DOHH2 (cell line): ENCODE results near the gene CDK6.
A peak's percentile ranks its signal among the peaks of the same experiment; 100 is the strongest.

Experiments used
- H3F3A ChIP-seq: fragments of 200-600 bp; sonication (generic), shearing (Covaris generic); 2 replicates; pipeline ENCODE4 v1.6.0; 2016; ENCODE audit warnings: antibody characterized with exemption, mild to moderate bottlenecking; ENCODE audit not compliant: control insufficient read depth, insufficient read depth
- H3K27ac ChIP-seq: fragments of 200-600 bp; sonication (generic); 2 replicates; pipeline ENCODE4 v1.5.1; 2014; ENCODE audit warnings: low read depth, mild to moderate bottlenecking, low read length, moderate library complexity
- H3K27me3 ChIP-seq: fragments of 200-600 bp; sonication (generic); 2 replicates; pipeline ENCODE4 v1.6.1; 2014; ENCODE audit warnings: mild to moderate bottlenecking, low read length, mixed read lengths; ENCODE audit not compliant: control insufficient read depth
- H3K36me3 ChIP-seq: fragments of 200-600 bp; sonication (generic); 2 replicates; pipeline ENCODE4 v1.6.1; 2014; ENCODE audit warnings: mild to moderate bottlenecking, low read length, moderate library complexity, mixed read lengths; ENCODE audit not compliant: control insufficient read depth
- H3K4me1 ChIP-seq: fragments of 200-600 bp; sonication (generic); 2 replicates; pipeline ENCODE4 v1.6.1; 2014; ENCODE audit warnings: mild to moderate bottlenecking, low read length, mixed read lengths; ENCODE audit not compliant: control insufficient read depth
- H3K4me2 ChIP-seq: fragments of 200-600 bp; sonication (generic); 2 replicates; pipeline ENCODE4 v1.6.0; 2014; ENCODE audit warnings: mild to moderate bottlenecking, low read length, moderate library complexity
- H3K4me3 ChIP-seq: fragments of 200-600 bp; sonication (generic); 2 replicates; pipeline ENCODE4 v1.5.1; 2014; ENCODE audit warnings: mild to moderate bottlenecking, low read length, mixed read lengths
- H3K79me2 ChIP-seq: fragments of 200-600 bp; sonication (generic); 2 replicates; pipeline ENCODE4 v1.6.1; 2014; ENCODE audit warnings: mild to moderate bottlenecking, low read length, mixed read lengths; ENCODE audit not compliant: control insufficient read depth
- H3K9me2 ChIP-seq: fragments of 200-600 bp; sonication (generic); replicated peaks from 2 replicates; pipeline ENCODE4 v1.6.1; 2014; ENCODE audit warnings: mild to moderate bottlenecking, low read length, mixed read lengths; ENCODE audit not compliant: control insufficient read depth
- H3K9me3 ChIP-seq: fragments of 200-600 bp; sonication (generic); 2 replicates; pipeline ENCODE4 v1.6.1; 2014; ENCODE audit warnings: antibody characterized with exemption, low read length, mixed read lengths; ENCODE audit not compliant: control insufficient read depth, insufficient read depth
- H4K20me1 ChIP-seq: fragments of 200-600 bp; sonication (generic); 2 replicates; pipeline ENCODE4 v1.6.0; 2014; ENCODE audit warnings: low read depth, mild to moderate bottlenecking, antibody characterized with exemption, low read length, moderate library complexity; ENCODE audit not compliant: control insufficient read depth, insufficient read depth
- CTCF ChIP-seq: fragments of 200-600 bp; sonication (generic); IDR thresholded peaks from one replicate; pipeline ENCODE4 v1.5.1; 2014; ENCODE audit warnings: antibody characterized with exemption, mild to moderate bottlenecking, low read depth, low read length; ENCODE audit not compliant: poor library complexity, severe bottlenecking
- EZH2phosphoT487 ChIP-seq: fragments of 200-600 bp; sonication (generic); IDR thresholded peaks from 2 replicates; pipeline ENCODE4 v1.6.1; 2017; ENCODE audit warnings: borderline replicate concordance, mild to moderate bottlenecking, antibody characterized with exemption, low read length, moderate library complexity, mixed read lengths

Gene CDK6

GRCh38 chr7:92881091-92881485, 44.7 kb upstream of the CDK6 start:
- TF ChIP-seq CTCF, result no peak
- TF ChIP-seq EZH2phosphoT487, result no peak
- Histone ChIP-seq H3F3A (no peaks in the 10 kb centered on the region), H3K4me1 (no peaks in the 10 kb centered on the region)

GRCh38 chr7:92880212-92881090, 44.1 kb upstream of the CDK6 start:
- Histone ChIP-seq H3K27ac (no peak overlapping the region), H3K4me2 (no peak overlapping the region), H3K79me2 (no peaks in the 10 kb centered on the region), H3K4me1 (no peaks in the 10 kb centered on the region), H3K9me3 (no peaks in the 10 kb centered on the region), H4K20me1 (no peaks in the 10 kb centered on the region), H3K36me3 (no peaks in the 10 kb centered on the region), H3K4me3 (no peak overlapping the region), H3F3A (no peaks in the 10 kb centered on the region), H3K9me2 (no peaks in the 10 kb centered on the region), H3K27me3 (no peaks in the 10 kb centered on the region; the same call in 1 of the 2 replicates)
- peak; percentile 41 for TF ChIP-seq CTCF
- no peak for TF ChIP-seq EZH2phosphoT487

More at GRCh38 chr7:92881091-92881485, 44.7 kb upstream of the CDK6 start:
- Histone ChIP-seq H3K9me2 (no peaks in the 10 kb centered on the region), H3K4me2 (no peak overlapping the region), H3K4me3 (no peak overlapping the region), H3K27ac (no peak overlapping the region), H3K36me3 (no peaks in the 10 kb centered on the region), H3K9me3 (no peaks in the 10 kb centered on the region), H3K79me2 (no peaks in the 10 kb centered on the region), H3K27me3 (no peaks in the 10 kb centered on the region; the same call in 1 of the 2 replicates), H4K20me1 (no peaks in the 10 kb centered on the region)

DNA sequence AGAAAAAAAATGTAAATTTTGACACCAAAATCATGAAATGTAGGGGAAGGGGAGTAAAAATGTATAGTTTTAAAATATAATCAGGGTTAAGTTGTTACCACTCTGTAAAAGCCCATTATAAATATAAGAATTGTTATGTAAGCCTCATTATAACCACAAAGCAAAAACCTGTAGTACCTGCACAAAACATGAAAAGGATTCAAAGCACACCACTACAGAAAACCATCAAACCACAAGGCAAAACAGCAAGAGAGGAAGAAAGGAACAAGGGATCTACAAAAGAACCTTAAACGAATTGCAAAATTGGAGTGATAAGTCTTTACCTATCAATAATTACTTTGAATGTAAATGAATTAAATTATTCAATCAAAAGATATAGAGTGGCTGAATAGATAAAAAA, 41.0 kb upstream of the CDK6 start:
- Histone ChIP-seq H3K27me3 (no peaks in the 10 kb centered on the region; the same call in 1 of the 2 replicates), H3F3A (no peaks in the 10 kb centered on the region), H3K4me3 (no peak overlapping the region), H3K79me2 (no peaks in the 10 kb centered on the region), H4K20me1 (no peaks in the 10 kb centered on the region), H3K36me3 (no peaks in the 10 kb centered on the region), H3K27ac (no peak overlapping the region), H3K4me2 (no peak overlapping the region), H3K9me2 (no peaks in the 10 kb centered on the region), H3K9me3 (no peaks in the 10 kb centered on the region), H3K4me1 (no peaks in the 10 kb centered on the region)
- TF ChIP-seq CTCF, result no peak
- no peak for TF ChIP-seq EZH2phosphoT487
